ENCODE data around the gene ADAMTS19.
"Not testable (repeated sequence)": the region's sequence is repeated elsewhere in the genome, so short reads cannot be mapped to it uniquely, and the experiment has no call there.

Gene ADAMTS19

GRCh38 chr5:129459777-129460671 lies at the start of gene ADAMTS19:
TSS of gene ADAMTS19 (plus strand) at chr5:129460298. CDS start at chr5:129460392, 94 bp downstream.
- no peak for DNase-seq (ENCODE audit: low read depth)

DNA sequence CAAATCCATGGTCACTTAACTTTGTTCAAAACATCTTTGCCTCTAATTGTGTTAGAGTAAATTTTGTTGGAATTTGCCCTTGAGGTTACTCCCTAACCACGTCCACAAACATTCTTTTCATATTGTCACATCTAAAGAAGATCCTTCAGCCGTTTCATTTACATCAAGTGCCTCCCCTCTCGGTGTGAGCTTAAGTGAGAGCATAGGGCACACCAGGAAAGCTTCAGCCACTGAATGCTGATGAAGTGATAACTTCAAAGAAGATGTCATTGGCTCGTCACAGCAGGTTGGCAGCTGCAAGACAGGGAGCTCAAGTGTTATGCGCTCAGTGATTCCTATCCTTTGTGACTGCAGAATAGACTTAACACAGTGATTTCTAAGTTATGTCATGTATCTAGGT lies 49.6 kb upstream of the ADAMTS19 start:
- no peak for DNase-seq (ENCODE audit: low read depth)

DNA sequence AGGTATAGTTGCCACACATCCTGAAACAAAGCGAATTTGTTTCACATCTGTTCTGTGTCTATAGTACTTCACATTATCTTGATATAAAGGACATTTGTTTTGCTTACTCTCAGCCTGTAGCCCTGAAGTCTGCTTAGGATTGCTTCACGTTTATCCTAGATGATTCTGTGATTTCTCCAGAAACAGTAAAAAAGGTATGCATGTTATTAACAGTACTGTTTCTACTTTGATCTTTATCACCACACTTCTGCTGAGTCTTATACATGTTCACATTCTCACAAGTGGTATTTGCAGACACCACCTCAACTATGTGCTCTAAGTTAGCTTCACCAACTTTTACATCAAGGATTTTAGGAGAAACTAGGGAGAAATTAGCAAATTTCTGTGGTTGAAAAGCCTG lies 47.4 kb upstream of the ADAMTS19 start:
- no peak for DNase-seq (ENCODE audit: low read depth)

GRCh38 chr5:129413570-129413969 lies 46.5 kb upstream of the ADAMTS19 start:
- DNase-seq (ENCODE audit: low read depth): no peak

DNA sequence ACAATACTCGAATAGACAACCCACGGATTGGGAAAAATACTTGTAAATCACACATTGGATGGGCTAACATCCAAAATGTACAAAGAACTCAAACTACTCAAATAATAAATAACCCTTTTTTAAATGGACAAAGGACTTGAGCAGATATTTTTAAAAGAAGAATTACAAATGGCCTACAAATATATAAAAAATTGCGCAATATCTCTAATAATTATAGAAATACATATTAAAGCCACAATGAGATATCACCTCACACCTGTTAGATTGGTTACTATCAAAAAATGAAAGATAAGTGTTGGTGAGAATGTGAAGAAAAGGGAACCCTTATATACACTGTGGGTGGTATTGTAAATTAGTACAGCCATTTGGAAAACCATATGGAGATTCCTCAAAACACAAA lies 40.8 kb upstream of the ADAMTS19 start:
- DNase-seq (ENCODE audit: low read depth): no peak

- DNase-seq (ENCODE audit: low read depth): no peak
Observed at GRCh38 chr5:129425031-129425430, 35.1 kb upstream of the ADAMTS19 start.

DNA sequence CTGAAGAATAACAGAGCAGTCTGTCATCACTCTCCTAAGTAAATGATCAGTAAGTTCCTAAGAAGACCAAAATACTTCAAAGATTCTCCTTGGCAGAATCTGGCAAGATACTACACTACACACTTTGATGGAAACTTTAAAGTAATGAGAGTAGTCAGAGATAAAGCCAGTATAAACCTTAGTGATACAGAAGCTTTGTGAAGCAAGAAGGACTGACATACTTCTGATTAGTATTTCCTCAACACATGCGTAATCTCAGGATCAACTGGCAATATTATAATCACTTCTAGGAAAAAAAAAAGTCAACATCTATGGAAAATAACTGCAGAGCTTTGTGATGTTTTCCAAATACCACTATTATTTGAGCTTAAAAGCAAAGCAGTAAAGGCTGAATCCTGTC lies 34.0 kb upstream of the ADAMTS19 start:
- no peak for DNase-seq (ENCODE audit: low read depth)

- DNase-seq (ENCODE audit: low read depth): not testable (repeated sequence)
Observed at GRCh38 chr5:129428636-129429035, 31.5 kb upstream of the ADAMTS19 start.

DNA sequence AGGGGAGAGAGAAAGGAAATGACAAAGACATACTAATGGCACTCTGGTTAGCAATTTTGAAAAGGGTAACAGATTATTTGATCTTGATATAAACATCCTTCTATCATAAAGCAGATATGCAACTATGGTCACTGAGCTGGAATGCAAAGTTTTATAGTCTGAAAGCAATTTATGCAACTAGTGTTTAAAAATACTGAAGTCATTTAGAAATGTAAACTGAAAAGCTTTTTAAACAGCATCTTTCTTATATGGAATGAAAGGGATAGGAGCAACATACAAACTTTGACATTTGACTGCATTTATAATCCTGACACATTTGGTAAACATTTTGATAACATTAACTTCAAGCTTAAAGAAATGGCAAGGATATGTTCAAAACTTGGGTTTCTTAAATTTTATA lies 28.7 kb upstream of the ADAMTS19 start:
- DNase-seq (ENCODE audit: low read depth): no peak

- DNase-seq (ENCODE audit: low read depth): no peak
Observed at GRCh38 chr5:129438322-129438721, 21.8 kb upstream of the ADAMTS19 start.

DNA sequence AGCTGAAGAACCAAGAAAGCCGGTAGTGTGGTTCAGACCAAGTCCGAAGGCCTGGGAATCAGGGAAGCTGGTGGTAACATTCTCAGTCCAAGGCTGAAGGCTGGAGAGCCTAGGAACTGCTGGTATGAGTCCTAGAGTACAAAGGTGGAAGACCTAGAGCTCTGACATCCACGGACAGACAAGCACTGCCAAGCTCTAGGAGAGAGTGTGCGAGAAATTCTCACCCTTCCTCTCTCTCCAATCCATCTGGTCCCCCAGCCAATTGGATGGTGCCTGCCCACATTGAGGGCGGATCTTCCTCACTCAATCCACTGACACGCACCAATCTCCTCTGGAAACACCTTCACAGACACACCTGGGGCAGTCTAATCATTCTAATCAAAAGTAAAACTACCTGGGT lies 19.7 kb upstream of the ADAMTS19 start:
- no peak for DNase-seq (ENCODE audit: low read depth)

GRCh38 chr5:129441096-129441495 lies 19.0 kb upstream of the ADAMTS19 start:
- DNase-seq (ENCODE audit: low read depth): no peak

DNA sequence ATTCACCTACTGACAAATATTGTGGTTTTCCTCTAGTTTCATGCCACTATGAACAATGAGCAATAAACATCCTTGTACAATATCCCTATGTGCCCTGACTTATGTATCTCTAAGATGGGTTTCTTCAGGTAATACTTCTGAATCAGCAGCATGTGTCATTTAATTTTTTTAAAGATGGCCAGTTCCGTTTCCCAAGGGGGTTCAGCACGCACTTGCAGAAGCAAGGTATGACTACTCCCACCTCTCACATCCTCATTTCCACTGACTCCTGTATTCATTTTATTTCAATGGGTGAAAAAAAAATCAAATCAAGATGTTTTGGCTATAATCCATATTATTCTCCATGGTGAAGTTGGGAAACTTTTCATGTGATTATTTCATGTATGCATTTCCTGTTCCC lies 14.7 kb upstream of the ADAMTS19 start:
- DNase-seq (ENCODE audit: low read depth): no peak

DNA sequence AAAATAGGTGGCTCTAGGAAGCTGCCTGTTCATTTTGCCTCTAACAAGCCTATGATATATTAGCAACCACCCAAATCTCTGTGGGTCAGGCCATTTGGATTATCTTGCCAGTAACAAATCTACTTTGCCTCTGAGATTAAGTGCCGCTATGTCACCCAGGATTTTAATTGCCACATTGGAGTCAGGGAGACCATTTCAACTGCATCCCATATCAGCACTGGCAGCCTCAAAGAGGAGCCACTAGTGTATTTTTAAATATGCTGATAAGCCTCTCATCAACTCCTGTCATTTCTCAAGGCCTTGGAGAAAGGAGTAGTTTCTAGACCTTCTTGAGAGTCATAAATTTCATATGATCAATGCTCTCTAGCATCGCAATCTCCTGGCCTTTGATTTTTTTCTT lies 12.1 kb upstream of the ADAMTS19 start:
- no peak for DNase-seq (ENCODE audit: low read depth)

DNA sequence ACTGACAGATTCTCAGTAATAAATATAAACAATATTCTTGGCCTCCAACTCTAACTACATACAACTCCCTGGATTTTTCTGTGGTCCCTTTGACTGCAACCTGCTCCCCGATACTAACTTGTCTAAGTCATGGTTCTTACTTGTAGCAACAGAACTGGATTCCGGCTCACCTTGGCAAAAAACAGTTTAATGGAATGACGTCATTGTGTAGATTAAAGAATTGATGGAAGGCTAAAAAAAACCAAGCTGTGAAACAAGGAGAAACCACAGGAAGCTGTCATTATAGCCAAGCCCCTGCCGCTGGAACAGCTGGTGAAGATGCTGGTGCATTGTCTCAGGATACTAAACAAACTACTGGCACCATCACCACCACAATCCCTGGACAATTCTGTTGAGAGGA lies 11.4 kb upstream of the ADAMTS19 start:
- no peak for DNase-seq (ENCODE audit: low read depth)

DNA sequence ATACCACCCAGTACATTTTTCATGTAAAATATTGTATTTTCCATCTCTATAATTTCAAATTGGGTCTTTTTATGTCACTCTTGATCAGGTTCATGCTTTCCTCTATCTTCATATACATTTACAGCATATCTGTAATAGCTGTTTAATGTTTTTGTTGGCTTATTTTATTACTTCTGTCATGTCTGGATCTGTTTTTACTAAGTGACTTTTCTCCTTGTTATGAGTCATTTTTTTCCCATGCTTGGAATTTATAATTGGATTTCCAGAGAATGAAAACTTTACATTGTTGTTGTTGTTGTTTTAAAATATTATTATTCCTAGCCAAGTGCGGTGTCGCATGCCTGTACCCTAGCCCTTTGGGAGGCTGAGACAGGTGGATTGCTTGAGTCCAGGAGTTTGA lies 5.6 kb upstream of the ADAMTS19 start:
- no peak for DNase-seq (ENCODE audit: low read depth)

DNA sequence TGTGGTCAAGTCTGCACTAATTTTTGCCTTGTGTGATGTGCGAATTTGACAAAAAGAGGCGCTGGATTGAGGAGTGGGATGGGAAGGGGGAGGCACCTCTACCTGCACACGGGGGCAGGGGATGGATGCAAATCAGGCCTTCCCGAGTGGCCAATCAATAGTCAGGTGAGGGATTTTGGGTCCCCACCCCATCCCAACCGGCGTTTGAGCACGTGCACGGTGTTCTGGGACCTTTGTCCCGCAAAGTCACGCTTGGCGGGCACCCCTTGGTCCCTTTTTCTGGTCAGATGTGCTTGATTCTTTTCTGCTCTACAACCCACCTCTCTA lies 685 bp upstream of the ADAMTS19 start:
- DNase-seq (ENCODE audit: low read depth): no peak

DNA sequence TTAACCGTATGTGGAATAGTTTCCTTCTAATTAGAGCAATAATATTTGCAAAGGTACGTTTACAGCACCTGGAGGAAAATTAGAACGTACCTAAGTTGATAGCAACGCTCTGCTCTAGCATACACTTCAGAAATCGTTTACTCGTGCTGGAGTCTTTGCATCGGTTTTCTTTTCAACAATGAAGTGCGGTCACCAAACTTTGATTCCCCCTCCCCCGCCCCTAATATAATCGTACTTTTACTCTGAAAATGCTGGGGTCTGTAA lies 506 bp downstream of the ADAMTS19 start:
- no peak for DNase-seq (ENCODE audit: low read depth)

DNA sequence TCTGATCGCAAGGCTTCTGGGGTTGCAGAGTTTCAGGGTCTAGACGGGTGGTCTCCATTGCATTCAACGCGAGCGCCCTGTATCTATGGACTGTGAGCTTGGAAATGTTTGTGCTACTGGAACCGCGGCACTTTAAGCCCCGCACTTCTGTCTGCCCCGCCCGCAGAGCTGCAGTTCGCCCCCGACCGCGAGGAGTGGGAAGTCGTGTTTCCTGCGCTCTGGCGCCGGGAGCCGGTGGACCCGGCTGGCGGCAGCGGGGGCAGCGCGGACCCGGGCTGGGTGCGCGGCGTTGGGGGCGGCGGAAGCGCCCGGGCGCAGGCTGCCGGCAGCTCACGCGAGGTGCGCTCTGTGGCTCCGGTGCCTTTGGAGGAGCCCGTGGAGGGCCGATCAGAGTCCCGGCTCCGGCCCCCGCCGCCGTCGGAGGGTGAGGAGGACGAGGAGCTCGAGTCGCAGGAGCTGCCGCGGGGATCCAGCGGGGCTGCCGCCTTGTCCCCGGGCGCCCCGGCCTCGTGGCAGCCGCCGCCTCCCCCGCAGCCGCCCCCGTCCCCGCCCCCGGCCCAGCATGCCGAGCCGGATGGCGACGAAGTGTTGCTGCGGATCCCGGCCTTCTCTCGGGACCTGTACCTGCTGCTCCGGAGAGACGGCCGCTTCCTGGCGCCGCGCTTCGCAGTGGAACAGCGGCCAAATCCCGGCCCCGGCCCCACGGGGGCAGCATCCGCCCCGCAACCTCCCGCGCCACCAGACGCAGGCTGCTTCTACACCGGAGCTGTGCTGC lies 1.0 kb downstream of the ADAMTS19 start:
- no peak for DNase-seq (ENCODE audit: low read depth)

DNA sequence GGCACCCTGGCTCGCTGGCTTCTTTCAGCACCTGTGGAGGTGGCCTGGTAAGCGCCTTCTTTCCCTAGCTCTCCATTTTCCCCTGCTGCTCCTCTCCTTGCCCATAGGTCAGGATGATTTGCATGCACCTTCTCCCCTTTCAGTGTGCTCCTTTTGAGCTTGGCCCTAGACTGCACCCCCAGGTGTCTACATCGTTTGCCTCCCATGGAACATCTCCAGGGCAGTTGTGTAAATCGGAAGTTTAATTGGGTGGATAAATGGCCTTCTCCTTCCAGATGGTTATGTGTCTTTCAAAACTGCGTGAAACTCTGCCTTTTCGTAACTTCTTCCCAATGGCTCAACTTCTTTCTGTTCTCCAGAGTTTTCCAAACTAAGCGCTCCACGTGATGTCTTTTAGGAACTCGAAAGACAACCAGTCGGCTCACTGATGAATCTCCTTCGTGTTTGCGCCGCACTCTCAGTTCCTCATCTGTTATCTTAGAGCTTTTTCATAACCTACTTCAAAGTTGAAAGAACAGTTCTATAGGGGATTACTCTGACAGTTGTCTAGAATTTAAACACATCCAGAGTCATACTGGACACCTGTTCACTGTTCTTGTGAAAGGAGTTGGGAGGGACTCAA lies 1.7 kb downstream of the ADAMTS19 start:
- no peak for DNase-seq (ENCODE audit: low read depth)

- no peak for DNase-seq (ENCODE audit: low read depth)
Observed at GRCh38 chr5:129465776-129466344, 5.8 kb downstream of the ADAMTS19 start.

DNA sequence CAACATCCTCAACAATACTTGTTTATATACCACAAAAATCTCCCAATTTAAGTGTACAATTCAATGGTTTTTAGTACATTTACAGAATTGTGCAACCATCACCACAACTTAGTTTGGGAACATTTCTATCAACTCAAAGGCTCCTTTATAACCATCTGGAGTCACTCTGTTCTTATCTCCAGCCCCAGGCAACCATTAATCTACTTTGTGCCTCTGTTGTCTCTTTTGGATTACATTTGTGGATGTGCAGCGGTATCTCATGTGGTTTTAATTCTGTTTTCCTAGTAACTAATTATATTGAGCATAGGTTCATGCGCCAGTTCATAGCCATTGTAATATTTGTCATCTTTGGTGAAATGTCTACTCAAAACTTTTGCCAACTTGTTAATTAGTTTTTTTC lies 14.4 kb downstream of the ADAMTS19 start:
- DNase-seq (ENCODE audit: low read depth): no peak

GRCh38 chr5:129476751-129477150 lies 16.7 kb downstream of the ADAMTS19 start:
- no peak for DNase-seq (ENCODE audit: low read depth)

Data from non-pigmented ciliary epithelial cell (primary cell).